Activated B cell treated with CpG ODN at 0.5 μM for 24 hours (primary cell): ENCODE data around the gene KCTD5. TPM values are rescaled to one million over a fixed set of nuclear protein-coding genes. Genes with fewer than 3 reads are reported as not detected.

Experiments
- ATAC-seq: fragments of 200-7000 bp; cut with Tn5 transposase; one replicate; pipeline ENCODE4 v1.10.0; 2021; ENCODE audit warnings: low read depth, mild to moderate bottlenecking, moderate library complexity
- CTCF ChIA-PET: fragments of 350-600 bp; sonication (Branson Sonifier 250); formaldehyde crosslinking; loops from one replicate; lab custom pipeline; 2021; ENCODE audit warnings: antibody characterized with exemption; lab: Charles Lee
- POLR2A ChIA-PET: fragments of 350-600 bp; sonication (Branson Sonifier 250); formaldehyde crosslinking; loops from one replicate; lab custom pipeline; 2021; ENCODE audit warnings: antibody characterized with exemption; lab: Charles Lee
- DNase-seq: peaks from one replicate; pipeline ENCODE4 v3.0.0; 2022
- H3K27ac Mint-ChIP-seq: one replicate; pipeline ENCODE4 v1.8.0; 2020; ENCODE audit warnings: mixed read lengths
- H3K27me3 Mint-ChIP-seq: one replicate; pipeline ENCODE4 v1.8.0; 2021; ENCODE audit warnings: mixed read lengths
- H3K36me3 Mint-ChIP-seq: one replicate; pipeline ENCODE4 v1.8.0; 2021; ENCODE audit warnings: low read depth, mixed read lengths
- H3K4me1 Mint-ChIP-seq: one replicate; pipeline ENCODE4 v1.8.0; 2021; ENCODE audit warnings: mixed read lengths
- H3K4me3 Mint-ChIP-seq: one replicate; pipeline ENCODE4 v1.8.0; 2020; ENCODE audit warnings: mild to moderate bottlenecking, mixed read lengths
- H3K9me3 Mint-ChIP-seq: one replicate; pipeline ENCODE4 v1.8.0; 2020; ENCODE audit warnings: mixed read lengths
- CTCF ChIP-seq: fragments of 200-600 bp; IDR thresholded peaks from one replicate; pipeline ENCODE4 v1.8.0; 2022; ENCODE audit warnings: antibody characterized with exemption, mild to moderate bottlenecking
- intact Hi-C: fragments of 100-400 bp; cut with micrococcal nuclease; formaldehyde crosslinking; loops from one replicate; pipeline ENCODE4 v1.15.1; 2024
- total RNA-seq: library from RNA; stranded (reverse); gene quantifications from 2 replicates; pipeline ENCODE4 v1.2.3, GENCODE V29; 2022

KCTD5 gene
- total RNA-seq, 1 donor from 2014 or later, result 30.3 TPM

GRCh38 chr16:2752850-2753732, 70.8 kb downstream of the KCTD5 start:
- Mint-ChIP-seq H3K27ac (peak overlapping the region; percentile 98), H3K4me3 (peak overlapping the region; percentile 90), H3K27me3 (no peaks in the 10 kb centered on the region), H3K4me1 (peaks cover 55% of the 10 kb centered on the region), H3K36me3 (peaks cover 46% of the 10 kb centered on the region), H3K9me3 (no peaks in the 10 kb centered on the region)
- TF ChIP-seq CTCF, result no peak
- POLR2A ChIA-PET, result interaction anchor here (0.5 to 4.6 kb wide), 24 partner anchors 10 to 1719 kb away, joined by 3 to 68 read pairs (median 5); partner anchors contain the start of genes ELOB, FLYWCH1, KCTD5 and NUBP2
- DNase-seq, result no peak
- intact Hi-C loops, result loop anchor here (1.0 to 10.0 kb wide), 9 partner anchors 24 to 970 kb away; partner anchors contain the start of genes ATP6V0C, ELOB, FLYWCH1 and KCTD5
- CTCF ChIA-PET, result no interaction called here
- peak; percentile 43 for ATAC-seq

GRCh38 chr16:2753733-2754020, 71.4 kb downstream of the KCTD5 start:
- ATAC-seq, result no peak
- Mint-ChIP-seq H3K4me3 (peak overlapping the region; percentile 89), H3K27ac (peak overlapping the region; percentile 81), H3K36me3 (peaks cover 52% of the 10 kb centered on the region), H3K4me1 (peaks cover 56% of the 10 kb centered on the region), H3K27me3 (no peaks in the 10 kb centered on the region), H3K9me3 (no peaks in the 10 kb centered on the region)
- DNase-seq, result no peak
- CTCF ChIA-PET, result no interaction called here
- intact Hi-C loops, result loop anchor here (2.0 to 10.0 kb wide), 5 partner anchors 39 to 971 kb away; partner anchors contain the start of genes FLYWCH1, KCTD5, NUBP2 and RNPS1
- TF ChIP-seq CTCF, result no peak
- POLR2A ChIA-PET, result interaction anchor here (0.5 to 4.6 kb wide), 11 partner anchors 10 to 971 kb away, joined by 3 to 68 read pairs (median 5); partner anchors contain the start of genes AMDHD2, ELOB, KCTD5 and NUBP2

GRCh38 chr16:2755158-2755557, 72.8 kb downstream of the KCTD5 start:
- TF ChIP-seq CTCF, result no peak
- Mint-ChIP-seq H3K9me3 (no peaks in the 10 kb centered on the region), H3K4me3 (peak overlapping the region; percentile 89), H3K27me3 (no peaks in the 10 kb centered on the region), H3K4me1 (peaks cover 59% of the 10 kb centered on the region), H3K27ac (peak overlapping the region; percentile 61), H3K36me3 (peaks cover 67% of the 10 kb centered on the region)
- ChIA-PET CTCF (no interaction called here), POLR2A (interaction anchor here (4.6 kb wide), 1 partner anchor 22 kb away, joined by 68 read pairs; the partner anchor contains the start of gene ELOB)
- ATAC-seq, result no peak
- no peak for DNase-seq
- intact Hi-C loops, result loop anchor here (10.0 kb wide), 1 partner anchor 160 kb away; the partner anchor contains the start of gene FLYWCH1

- peak overlapping the region; percentile 11 for H3K4me3 Mint-ChIP-seq
- intact Hi-C loops, result loop anchor here (10.0 kb wide), 1 partner anchor 158 kb away; the partner anchor contains the start of gene FLYWCH1
- POLR2A ChIA-PET, result no interaction called here
Measured at GRCh38 chr16:2756288-2757015, 74.1 kb downstream of the KCTD5 start.

More at GRCh38 chr16:2756288-2757015, 74.1 kb downstream of the KCTD5 start:
- H3K36me3 Mint-ChIP-seq, result peaks cover 80% of the 10 kb centered on the region
- no peaks in the 10 kb centered on the region for H3K9me3 Mint-ChIP-seq
- H3K27me3 Mint-ChIP-seq, result no peaks in the 10 kb centered on the region
- H3K4me1 Mint-ChIP-seq, result peaks cover 52% of the 10 kb centered on the region
- DNase-seq, result no peak
- H3K27ac Mint-ChIP-seq, result no peak overlapping the region
- no peak for ATAC-seq
- TF ChIP-seq CTCF, result no peak
- CTCF ChIA-PET, result no interaction called here
